Left lung (tissue), 10 donors: Measurements from ENCODE around the gene USP40. TPM values are rescaled to one million over a fixed set of nuclear protein-coding genes. Genes with fewer than 3 reads are reported as not detected.

Experiments
- ATAC-seq: fragments of 200-7000 bp; cut with Tn5 transposase; one replicate; pipeline ENCODE4 v1.9.1; 2020; ENCODE audit warnings: moderate library complexity
- DNase-seq, 4 donors: peaks; one replicate each; pipeline ENCODE4 v3.0.0-alpha.2; 2013 to 2020
- H3K27ac ChIP-seq, 2 donors: fragments of 200-600 bp; sonication (generic) in 1 of 2; one replicate each; pipeline versions ENCODE4 v1.5.0 to v1.8.0; 2020 to 2021
- H3K27me3 ChIP-seq, 2 donors: fragments of 200-600 bp; sonication (generic) in 1 of 2; one replicate each; pipeline versions ENCODE4 v1.5.0 to v1.8.0; 2020 to 2021
- H3K36me3 ChIP-seq, 2 donors: fragments of 200-600 bp; sonication (generic) in 1 of 2; one replicate each; pipeline versions ENCODE4 v1.5.0 to v1.8.0; 2020 to 2021
- H3K4me1 ChIP-seq, 2 donors: fragments of 200-600 bp; one replicate each; pipeline ENCODE4 v1.8.0; 2021
- H3K4me3 ChIP-seq, 2 donors: fragments of 200-600 bp; sonication (generic) in 1 of 2; one replicate each; pipeline versions ENCODE4 v1.5.0 to v1.8.0; 2020 to 2021; ENCODE audit warnings: mild to moderate bottlenecking in 1 of 2
- H3K9me3 ChIP-seq, 2 donors: fragments of 200-600 bp; sonication (generic) in 1 of 2; one replicate each; pipeline versions ENCODE4 v1.5.0 to v1.8.0; 2020 to 2021
- intact Hi-C, 2 donors: fragments of 100-400 bp; cut with DNase I; formaldehyde crosslinking; loops; one replicate each; pipeline versions ENCODE4 v1.11.2 to v1.14.2; 2022
- polyA plus RNA-seq, 6 donors: library from polyadenylated mRNA; unstranded; fragments of 120-200 nt; gene quantifications; one replicate each; pipeline ENCODE4 v1.2.1, GENCODE V29; 2013; ENCODE audit not compliant: insufficient read length in 6 of 6
- total RNA-seq, 2 donors: library from RNA; stranded (reverse); fragmentation: NEBNext Ultra II Directional; extraction: Animal tissue kit (Norgen Biotek cat#: 25700); gene quantifications; one replicate each; pipeline ENCODE4 v1.2.1, GENCODE V29; 2021
- TF ChIP-seq, protein P1 (sequence below), 2 donors: fragments of 200-600 bp; sonication (generic) in 1 of 2; IDR thresholded peaks; one replicate each; pipeline versions ENCODE4 v1.5.0 to v1.8.0; 2021; ENCODE audit warnings: antibody characterized with exemption in 2 of 2
- donor health status: DM: no; HTN: yes; CAD: no.
- donor health status: DM: no; HTN: no; CAD: no.

Gene USP40
- total and polyA plus RNA-seq, 8 donors = 40.0 to 60.5 (median 46.0) TPM

DNA sequence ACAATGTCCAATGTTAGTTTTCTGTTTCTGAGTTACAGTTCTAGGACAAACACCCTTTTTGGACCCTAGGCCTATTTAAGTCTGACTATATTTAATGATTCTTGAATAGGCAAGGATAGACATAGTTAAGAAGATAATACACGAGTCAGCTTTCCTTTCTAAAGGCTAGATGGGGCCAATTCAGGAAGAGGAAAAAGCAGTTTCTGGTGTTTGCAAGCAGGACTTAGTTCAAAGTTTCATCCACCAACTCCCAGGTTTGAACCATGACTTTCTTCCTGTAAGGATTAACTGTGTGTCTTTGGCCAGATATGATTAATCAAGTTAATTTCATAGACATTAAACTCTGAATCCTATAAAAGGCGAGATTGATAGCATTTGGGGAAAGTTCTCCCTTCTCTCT is 66.7 kb downstream of the USP40 start:
- Histone ChIP-seq H3K9me3 (peaks cover 0 to 20% of the 10 kb centered on the region in 2 donors), H3K4me3 (no peak overlapping the region), H3K36me3 (peaks cover 0 to 60% of the 10 kb centered on the region in 2 donors), H3K27me3 (no peaks in the 10 kb centered on the region), H3K27ac (no peak overlapping the region), H3K4me1 (no peaks in the 10 kb centered on the region)
- intact Hi-C loops = no loop called here
- DNase-seq (no peak), ATAC-seq (no peak)
- TF ChIP-seq, protein P1, sequence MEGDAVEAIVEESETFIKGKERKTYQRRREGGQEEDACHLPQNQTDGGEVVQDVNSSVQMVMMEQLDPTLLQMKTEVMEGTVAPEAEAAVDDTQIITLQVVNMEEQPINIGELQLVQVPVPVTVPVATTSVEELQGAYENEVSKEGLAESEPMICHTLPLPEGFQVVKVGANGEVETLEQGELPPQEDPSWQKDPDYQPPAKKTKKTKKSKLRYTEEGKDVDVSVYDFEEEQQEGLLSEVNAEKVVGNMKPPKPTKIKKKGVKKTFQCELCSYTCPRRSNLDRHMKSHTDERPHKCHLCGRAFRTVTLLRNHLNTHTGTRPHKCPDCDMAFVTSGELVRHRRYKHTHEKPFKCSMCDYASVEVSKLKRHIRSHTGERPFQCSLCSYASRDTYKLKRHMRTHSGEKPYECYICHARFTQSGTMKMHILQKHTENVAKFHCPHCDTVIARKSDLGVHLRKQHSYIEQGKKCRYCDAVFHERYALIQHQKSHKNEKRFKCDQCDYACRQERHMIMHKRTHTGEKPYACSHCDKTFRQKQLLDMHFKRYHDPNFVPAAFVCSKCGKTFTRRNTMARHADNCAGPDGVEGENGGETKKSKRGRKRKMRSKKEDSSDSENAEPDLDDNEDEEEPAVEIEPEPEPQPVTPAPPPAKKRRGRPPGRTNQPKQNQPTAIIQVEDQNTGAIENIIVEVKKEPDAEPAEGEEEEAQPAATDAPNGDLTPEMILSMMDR (IDR thresholded peaks at IDR 0.05) = no peak

DNA sequence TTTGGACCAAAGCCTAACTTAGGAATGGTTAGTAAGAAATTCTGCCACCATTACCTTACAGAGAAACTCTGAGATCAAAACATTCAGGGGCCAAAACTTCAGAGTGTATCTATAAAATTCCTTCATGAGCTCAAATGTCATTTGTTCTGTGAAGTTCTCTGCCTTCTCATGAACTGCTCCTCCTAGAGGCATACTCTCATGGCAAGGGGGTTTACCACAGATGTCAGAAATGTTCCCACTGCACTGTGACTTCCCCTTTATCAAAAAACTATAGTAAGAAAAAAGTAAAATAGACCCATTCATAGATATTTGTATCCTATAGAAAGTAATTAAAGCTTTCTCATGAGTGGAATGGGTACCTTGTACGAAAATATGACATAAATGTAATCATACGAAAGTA is 68.5 kb downstream of the USP40 start:
- H3K36me3 ChIP-seq = peaks cover 0 to 49% of the 10 kb centered on the region in 2 donors
- H3K4me3 ChIP-seq = no peak overlapping the region
- no peak for ATAC-seq
- H3K27me3 ChIP-seq = no peaks in the 10 kb centered on the region
- no peak overlapping the region for H3K27ac ChIP-seq
- TF ChIP-seq, protein P1 (IDR thresholded peaks at IDR 0.05) = no peak
- no peaks in the 10 kb centered on the region for H3K4me1 ChIP-seq
- DNase-seq = no peak
- H3K9me3 ChIP-seq = peaks cover 0 to 7% of the 10 kb centered on the region in 2 donors
- intact Hi-C loops = no loop called here

DNA sequence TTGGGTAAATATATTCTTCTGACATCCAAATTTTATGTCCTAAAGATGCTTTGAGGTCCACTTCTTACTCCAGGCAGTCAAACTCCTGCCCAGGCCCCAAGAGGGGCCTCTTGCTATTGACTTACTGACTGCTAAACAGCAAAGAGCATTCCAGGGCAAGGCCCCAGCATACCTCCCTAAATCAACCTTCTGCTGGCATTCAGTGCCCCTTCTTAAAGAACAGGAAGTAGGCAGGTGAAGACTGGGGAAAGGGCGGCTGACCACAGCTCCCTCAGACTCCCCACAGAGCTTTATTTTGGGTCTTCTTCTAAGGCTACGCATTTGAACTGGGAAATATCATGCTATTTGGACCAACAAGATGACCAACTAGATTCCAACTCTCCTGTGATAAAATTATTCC is 68.9 kb downstream of the USP40 start:
- H3K27ac ChIP-seq = no peak overlapping the region
- intact Hi-C loops = no loop called here
- peaks cover 0 to 53% of the 10 kb centered on the region in 2 donors for H3K36me3 ChIP-seq
- DNase-seq (no peak), ATAC-seq (peak; percentile 7)
- no peak overlapping the region for H3K4me3 ChIP-seq
- no peaks in the 10 kb centered on the region for H3K27me3 ChIP-seq
- no peaks in the 10 kb centered on the region for H3K4me1 ChIP-seq
- TF ChIP-seq, protein P1 (IDR thresholded peaks at IDR 0.05) = no peak
- peaks cover 0 to 3% of the 10 kb centered on the region in 2 donors for H3K9me3 ChIP-seq

DNA sequence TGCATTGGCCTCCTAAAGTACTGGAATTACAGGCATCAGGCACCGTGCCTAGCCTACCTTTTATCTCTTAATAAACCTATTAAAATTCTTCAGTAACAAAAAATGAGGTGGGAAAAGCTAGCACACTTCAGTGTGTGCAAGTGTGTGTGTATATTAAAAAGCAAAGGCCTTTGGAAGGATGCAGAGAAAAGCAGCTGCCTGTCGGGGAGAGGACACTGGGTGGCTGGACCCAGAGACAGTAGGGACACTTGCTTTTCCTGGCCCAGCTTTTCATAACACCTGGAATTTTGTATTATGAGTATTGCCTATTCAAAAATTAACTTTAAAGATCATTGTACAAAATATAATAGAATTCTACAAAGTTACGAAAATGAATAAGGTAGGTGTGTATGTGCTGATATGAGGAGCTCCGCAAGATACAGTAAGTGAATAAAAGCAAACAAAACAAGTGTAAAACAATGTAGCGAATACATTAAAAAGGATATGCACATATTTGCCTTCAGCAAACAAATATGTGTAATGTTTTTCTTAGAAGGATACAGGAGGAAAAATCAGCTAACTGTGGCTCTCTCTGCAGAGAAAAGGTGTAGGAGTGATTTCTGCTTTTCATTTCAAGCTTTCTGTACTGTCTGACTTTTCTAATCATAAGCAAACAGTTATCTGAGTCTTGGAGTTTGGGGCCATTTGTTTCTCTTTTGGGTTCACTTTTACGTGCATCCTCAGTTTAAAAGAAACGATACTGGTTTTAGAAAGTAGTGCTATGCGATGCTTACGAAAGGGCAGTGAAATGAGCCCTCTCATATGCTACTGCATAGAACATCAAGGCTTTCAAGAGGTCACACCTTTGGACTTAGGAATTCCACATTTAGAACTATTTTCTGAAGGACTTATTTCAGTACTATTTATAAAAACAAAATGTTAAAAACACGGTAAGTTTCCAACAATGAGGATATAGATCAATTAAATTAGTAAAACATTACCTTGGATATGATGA is 70.8 kb downstream of the USP40 start:
- intact Hi-C loops = no loop called here
- Histone ChIP-seq H3K27ac (peak overlapping the region; percentile 5 to 17), H3K36me3 (peaks cover 0 to 47% of the 10 kb centered on the region in 2 donors), H3K9me3 (no peaks in the 10 kb centered on the region), H3K4me3 (no peak overlapping the region), H3K27me3 (no peaks in the 10 kb centered on the region), H3K4me1 (no peaks in the 10 kb centered on the region)
- TF ChIP-seq, protein P1 (IDR thresholded peaks at IDR 0.05) = no peak
- ATAC-seq (peak; percentile 88), DNase-seq (no peak)

DNA sequence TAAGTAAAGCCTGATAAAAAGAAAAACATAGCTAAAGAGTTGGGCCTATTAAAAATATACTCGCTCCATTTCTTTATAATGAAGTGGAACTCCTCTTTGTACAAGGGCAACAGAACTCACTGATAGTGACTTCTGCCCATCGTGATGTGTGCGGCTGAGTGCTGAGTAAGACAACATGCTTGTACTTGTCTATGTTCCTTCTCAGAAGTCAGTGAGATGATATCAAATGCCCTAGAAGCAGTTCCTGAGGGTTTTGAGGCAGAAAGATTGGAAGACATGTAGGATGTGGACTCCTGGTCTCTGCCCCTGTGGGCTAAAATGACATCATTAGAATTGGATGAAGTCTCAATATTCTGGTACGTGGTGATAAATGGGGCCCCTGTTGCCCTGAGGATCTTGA is 73.8 kb downstream of the USP40 start:
- Histone ChIP-seq H3K4me3 (no peak overlapping the region), H3K9me3 (no peaks in the 10 kb centered on the region), H3K27me3 (no peaks in the 10 kb centered on the region), H3K27ac (no peak overlapping the region), H3K36me3 (peaks cover 0 to 44% of the 10 kb centered on the region in 2 donors), H3K4me1 (peaks cover 7 to 8% of the 10 kb centered on the region in 2 donors)
- DNase-seq = no peak
- TF ChIP-seq, protein P1 (IDR thresholded peaks at IDR 0.05) = no peak
- intact Hi-C loops = no loop called here
- no peak for ATAC-seq
